RCC 7860 (cell line): ENCODE data around the gene USP46.
A peak's percentile ranks its signal among the peaks of the same experiment; 100 is the strongest.

Experiments used
- DNase-seq: peaks from one replicate; pipeline ENCODE4 v3.0.0-alpha.2; 2015; ENCODE audit warnings: low spot score
- FAIRE-seq: peaks from 2 replicates; lab custom pipeline; 2012; peaks lifted over from hg19 to GRCh38; lab: Jason Lieb, UNC

Gene USP46, protein sequence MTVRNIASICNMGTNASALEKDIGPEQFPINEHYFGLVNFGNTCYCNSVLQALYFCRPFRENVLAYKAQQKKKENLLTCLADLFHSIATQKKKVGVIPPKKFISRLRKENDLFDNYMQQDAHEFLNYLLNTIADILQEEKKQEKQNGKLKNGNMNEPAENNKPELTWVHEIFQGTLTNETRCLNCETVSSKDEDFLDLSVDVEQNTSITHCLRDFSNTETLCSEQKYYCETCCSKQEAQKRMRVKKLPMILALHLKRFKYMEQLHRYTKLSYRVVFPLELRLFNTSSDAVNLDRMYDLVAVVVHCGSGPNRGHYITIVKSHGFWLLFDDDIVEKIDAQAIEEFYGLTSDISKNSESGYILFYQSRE

DNA sequence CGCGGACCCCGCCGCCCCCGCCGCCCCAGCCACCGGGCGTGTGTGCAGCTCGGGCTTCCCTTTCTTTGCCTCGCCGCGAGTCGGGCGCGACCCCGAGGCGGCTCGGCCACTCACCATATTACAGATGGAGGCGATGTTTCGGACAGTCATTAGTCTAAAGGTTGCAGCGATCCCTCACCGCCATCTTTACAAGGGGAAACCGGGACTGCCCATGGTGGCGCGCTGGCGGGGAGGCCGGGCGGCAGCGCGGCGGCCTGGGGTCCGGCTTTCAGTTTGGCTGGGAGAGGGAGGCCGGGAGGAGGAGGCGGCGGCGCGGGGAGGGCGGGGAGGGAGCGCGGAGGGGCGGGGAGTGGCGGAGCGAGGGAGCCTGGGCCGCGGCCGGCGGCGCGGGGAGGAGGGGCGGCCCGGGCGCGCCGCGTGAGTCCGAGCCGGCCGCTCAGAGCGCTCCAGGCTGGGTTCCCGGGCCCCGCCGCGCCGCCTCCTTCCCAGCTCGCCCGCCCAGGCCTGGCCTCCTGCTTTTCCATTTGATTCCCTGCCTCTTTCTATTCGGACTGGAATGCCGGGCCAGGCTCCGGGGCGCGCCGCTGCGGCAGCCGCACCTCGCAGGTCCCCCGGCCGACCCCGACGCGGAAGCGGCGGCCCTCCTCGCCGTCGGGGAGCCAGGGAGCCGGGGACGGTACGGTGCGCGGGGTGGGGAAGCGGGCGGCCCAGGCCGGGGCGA, at the start of gene USP46:
Gene USP46 (minus strand): TSS at position 301 of the 721 bp plus-strand sequence. CDS start 151 bp downstream, at position 150.
- peak; percentile 35 for DNase-seq

DNA sequence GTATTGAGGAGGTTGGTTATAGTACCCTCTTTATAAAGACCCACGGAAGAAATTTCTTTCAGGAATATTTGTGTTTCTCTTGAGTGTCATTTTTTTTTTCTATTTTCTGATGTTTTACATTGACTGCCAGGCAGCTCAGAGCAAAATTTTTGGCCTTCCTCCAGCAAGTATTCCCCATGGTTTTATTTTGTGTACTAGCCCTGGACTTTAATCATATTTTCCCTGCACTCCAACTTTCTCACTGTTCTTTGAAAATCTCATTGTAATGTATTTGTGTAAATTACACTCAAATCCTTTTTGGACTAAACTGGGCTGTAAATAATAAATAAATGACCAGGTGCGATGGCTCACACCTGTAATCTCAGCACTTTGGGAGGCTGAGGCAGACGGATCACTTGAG, 45.6 kb upstream of the USP46 start:
- FAIRE-seq (no peak), DNase-seq (no peak)

More for the DNA sequence above, at the start of gene USP46:
- FAIRE-seq, result no peak

DNA sequence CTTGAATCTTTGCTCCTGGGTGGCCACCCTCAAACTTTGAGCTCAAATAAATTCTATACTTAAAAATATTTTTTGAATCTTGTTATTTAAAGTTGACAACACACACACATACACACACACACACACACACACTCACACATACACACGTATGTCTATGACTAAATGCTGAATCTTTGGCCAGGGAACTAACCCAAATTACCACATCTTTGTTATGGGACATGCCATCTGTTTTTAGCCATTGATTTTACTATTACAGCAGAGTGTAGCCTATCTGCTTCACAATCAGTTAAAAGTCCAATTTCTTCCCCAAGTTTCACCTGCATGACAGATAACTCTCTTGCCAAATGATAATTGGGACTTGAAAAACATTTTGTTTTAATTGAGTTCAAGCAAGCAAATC, 45.0 kb upstream of the USP46 start:
- no peak for DNase-seq
- no peak for FAIRE-seq

DNA sequence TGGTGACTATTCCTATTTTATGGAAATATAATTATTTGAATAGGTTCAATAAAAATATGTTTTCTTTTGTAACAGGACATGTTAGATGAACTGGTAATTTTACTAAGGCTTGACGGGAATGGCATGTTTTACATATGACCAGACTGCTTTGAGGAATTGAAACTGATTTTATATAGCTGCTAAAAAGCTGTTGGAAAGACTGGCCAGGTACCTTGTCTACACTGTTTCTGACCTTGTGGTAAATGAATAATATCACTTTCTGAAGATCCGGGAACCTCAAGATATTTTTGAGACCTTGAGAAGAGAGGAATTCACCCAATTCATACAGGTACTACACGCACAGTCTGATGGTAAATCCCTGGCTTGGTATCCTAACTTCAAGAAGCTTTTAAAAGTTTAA, 42.1 kb upstream of the USP46 start:
- no peak for FAIRE-seq
- no peak for DNase-seq

DNA sequence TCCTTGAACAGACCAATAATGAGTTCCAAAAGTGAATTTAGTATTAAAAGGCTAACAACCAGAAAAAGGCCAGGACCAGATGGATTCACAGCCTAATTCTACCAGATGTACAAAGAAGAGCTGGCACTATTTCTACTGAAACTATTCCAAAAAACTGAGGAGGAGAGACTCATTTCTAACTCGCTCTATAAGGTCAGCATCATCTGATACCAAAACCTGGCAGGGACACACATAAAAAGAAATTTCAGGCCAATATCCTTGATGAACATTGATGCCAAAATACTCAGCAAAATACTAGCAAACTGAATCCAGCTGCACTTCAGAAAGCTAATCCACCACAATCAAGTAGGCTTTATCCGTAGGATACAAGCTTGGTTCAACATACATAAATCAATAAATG, 35.8 kb upstream of the USP46 start:
- no peak for FAIRE-seq
- DNase-seq, result no peak

DNA sequence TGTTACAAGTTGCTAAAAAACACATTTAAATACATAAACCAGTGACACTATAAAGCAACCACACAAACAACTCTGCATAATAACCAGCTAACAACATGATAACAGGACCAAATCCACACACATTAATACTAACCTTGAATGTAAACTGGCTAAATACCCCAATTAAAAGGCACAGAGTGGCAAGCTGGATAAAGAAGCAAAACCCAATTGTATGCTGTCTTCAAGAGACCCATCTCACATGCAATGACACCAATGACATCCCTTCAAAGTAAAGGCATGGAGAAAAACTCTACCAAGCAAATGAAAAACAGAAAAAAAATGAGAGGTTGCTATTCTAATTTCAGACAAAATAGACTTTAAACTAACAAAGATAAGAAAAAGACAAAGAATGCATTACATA, 34.4 kb upstream of the USP46 start:
- DNase-seq, result no peak
- no peak for FAIRE-seq

DNA sequence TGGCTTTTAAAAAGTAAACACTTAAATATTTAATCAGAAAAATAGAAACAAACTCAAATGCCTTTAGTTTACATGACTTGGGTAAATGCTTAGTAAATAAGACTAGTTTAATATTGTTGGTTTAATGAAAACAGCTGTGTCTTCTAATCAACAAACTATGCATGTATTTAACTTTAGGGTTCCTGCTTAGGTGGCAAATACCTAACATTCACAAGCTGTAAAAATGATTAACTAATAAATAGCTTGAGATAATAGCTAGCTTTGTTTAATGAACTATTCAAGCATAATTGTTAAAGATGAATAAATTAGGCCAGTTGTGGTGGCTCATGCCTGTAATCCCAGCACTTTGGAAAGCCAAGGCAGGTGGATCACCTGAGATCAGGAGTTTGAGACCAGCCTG, 30.0 kb upstream of the USP46 start:
- FAIRE-seq (no peak), DNase-seq (no peak)

DNA sequence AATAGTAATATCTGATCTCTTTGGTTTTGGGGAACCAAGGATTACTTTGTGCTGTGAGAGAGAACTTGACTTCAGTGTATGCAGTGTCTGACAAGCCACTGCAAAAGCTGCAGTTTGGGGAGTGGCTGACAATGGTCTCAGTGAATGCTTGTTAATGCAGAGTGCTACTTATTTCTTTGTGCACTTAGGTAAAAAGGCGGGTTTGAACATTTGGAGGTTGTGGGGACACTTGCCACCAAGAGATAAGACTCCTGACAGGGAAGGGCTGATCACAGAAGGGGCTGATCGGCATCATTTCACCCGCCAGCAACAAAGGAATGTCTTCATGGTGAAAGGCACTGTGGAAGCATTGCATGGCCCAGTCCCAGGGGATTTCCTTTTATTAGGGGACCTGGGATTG, 28.6 kb upstream of the USP46 start:
- no peak for DNase-seq
- no peak for FAIRE-seq

DNA sequence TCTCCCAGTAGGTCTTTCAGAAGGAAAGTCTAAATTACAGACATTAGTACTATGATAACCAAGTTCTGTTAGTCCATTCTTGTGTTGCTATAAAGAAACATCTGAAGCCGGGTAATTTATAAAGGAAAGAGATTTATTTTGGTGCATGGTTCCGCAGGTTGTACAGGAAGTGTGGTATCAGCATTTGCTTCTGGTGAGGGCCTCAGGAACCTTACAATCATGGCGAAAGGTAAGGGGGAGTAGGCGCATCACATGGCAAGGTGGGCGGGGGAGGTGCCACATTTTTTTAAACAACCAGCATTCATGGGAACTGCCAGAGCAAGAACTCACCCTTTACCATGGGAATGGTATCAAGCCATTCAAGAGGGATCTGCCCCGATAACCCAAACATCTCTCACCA, 26.2 kb upstream of the USP46 start:
- FAIRE-seq, result no peak

DNA sequence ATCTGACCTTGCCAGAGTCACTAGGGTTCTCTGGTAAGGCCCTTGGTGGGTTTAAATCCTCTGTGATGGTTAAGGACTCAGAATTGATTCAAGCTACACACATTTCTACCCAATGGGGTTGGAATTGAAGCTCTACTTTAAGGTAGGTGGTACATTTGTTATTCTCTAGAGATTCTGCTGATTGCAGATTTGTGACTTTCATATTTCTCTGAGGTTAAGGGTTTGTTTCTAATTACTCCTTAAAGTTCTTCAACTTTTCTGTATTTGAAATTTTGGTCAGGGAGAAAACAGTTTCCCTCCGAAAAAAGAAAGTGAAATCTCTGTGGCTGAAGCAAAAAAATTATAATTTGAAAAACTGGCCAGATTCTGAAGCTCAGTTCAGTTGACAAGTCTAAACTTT, 25.8 kb upstream of the USP46 start:
- DNase-seq, result no peak
- no peak for FAIRE-seq

More for the DNA sequence above, 26.2 kb upstream of the USP46 start:
- DNase-seq, result no peak

DNA sequence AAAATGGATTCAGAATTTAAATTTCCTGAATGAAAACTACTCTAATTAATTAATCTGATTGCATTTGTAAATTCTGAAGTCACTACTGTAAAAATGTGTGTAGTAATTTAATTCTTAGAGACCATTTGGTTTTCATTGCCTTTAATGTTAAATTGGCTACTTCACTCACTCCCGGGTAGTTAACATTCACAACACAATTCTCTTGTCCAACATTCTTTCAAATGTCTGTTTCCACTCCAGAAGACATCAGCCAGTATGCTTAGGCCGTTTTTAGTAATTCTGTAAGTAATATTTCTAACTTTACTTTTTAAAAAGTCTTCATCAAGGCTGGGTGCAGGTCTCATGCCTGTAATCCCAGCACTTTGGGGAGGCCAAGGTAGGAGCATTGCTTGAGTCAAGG, 21.3 kb upstream of the USP46 start:
- no peak for DNase-seq
- no peak for FAIRE-seq

DNA sequence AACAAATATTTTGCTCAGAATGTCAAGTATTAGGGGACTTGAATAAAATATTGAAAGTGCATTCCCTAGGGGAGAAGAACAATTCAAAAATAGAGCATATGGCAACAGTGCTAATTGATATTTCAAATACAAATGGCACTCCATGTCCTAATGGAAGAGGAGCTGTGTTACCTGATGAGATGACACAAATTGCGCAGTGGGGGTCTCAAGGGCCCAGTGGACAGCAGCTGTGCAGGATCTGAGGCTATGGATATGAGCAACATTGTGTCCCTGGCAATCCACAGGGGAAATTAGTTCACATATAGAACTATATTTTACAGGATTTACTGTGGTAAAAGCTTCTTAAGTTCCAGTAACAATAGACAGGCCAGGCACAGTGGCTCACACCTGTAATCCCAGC, 17.4 kb upstream of the USP46 start:
- FAIRE-seq (no peak), DNase-seq (no peak)

DNA sequence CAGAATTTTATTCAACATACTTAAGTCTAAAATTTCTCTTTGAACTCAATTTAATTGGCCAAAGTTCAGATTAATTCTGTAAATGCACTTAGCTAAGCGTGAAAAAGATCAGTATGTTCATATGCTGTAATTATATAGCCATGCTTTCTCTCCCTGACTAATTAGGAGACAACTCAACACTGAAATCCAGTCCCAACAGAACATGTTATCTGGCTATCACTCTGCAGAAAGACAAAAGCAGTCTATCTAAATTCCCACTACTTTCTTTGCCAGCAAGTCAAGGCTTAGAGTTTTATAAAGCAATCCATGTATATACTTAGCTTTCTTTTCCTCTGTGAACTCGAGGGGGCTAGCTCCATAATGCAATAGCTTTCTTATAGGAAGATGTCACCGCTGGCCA, 16.0 kb upstream of the USP46 start:
- DNase-seq, result no peak
- no peak for FAIRE-seq

DNA sequence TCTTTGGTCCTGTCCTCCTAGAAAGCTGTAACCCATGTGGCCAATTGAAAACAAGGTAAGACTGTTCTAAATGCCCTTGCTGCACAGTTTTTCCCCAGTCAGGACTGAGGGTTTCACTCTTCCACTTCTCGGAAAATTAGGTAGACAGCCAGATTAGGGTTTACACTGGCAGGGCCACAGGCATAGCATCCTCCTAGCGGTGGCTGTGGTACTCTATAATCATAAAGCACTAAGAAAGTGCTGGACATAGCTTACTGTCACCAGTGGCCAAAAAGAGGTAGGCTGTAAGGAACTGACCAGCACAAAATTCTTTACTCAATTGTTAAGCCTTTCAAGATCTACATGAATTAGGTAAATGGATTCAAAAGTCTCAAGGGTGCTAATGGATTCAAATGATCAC, 11.6 kb upstream of the USP46 start:
- no peak for FAIRE-seq
- DNase-seq, result no peak

DNA sequence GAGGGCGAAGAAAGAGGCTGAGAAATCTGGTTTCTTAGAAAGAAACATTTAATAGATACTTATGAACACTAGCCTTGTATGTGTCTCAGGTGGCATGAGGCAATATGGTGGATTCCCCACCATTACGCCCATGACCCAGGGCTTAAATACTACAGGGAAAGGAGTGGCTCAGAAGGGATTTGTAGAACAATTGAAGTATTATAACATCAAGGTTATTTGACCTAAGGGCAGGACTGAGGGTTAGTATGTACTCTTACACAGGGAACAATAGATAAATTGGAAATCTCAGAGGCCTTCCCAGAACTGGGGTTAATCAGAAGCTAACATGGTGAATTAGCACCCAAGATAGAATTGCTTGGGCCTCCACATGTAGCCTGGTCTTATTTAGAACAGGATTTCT, 11.0 kb upstream of the USP46 start:
- no peak for FAIRE-seq

DNA sequence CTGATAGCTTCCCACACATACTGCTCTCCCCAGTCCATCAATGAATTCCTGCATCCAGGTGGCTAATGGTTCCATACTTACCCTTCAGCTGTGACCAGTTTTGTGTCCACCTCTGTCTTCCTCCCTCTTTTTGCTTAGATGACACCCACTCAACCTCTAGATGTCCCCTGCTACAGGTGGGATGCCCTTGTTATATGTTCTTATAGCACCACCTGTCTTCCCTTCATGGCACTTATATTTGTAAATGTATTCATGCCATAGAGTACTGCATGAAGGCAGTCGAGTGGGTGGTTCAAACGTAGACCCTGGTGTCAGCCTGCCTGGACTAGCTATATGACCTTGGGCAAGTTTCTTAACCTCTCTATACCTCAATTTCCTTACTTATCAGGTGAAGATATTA, 6.5 kb upstream of the USP46 start:
- FAIRE-seq (no peak), DNase-seq (peak; percentile 36)

More for the DNA sequence above, 11.0 kb upstream of the USP46 start:
- DNase-seq, result no peak

DNA sequence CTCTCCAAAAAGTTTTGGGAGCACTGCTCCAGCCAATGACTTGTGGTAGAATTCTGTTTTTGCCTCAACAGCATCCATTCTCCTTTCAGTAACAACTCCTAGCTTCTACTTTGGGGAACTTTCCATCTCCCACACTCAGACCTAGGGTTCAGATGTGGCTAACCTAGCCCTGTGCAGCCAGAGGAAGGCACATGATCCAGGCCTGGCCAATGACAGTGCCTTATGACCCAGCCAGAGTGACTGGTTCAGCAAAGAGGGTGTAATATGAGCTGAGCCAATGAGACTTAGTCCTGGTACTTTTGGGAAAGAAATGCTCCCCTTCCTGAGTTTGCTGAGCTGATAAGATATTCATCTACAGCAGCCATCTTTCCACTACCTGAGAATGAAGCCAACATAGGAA, 5.4 kb upstream of the USP46 start:
- DNase-seq (no peak), FAIRE-seq (no peak)

DNA sequence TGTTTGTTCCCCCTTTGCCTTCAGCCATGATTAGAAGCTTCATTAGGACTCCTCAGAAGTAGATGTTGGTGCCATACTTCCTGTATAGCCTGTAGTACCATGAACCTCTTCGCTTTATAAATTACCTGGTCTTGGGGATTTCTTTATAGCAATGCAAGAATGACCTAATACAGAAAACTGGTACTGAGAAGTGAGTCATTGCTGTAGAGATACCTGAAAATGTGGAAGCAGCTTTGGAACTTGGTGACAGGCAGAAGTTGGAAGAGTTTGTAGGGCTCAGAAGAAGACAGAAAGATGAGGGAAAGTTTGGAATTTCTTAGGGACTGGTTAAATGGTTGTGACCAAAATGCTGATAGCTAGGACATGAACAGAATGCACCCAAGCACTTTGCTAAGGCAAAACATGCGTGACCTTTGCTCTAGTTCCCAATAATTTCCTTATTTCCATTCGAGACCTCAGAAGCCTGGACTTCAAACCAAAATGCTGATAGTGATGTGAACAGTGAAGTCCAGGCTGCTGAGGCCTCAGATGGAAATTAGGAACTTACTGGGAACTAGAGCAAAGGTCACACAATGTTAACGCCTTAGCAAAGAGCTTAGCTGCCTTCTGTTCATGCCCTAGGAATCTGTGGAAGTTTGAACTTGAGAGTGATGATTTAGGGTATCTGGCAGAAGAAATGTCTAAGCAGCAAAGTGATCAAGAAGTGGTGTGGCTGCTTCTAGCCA, 3.0 kb upstream of the USP46 start:
- FAIRE-seq (no peak), DNase-seq (no peak)

DNA sequence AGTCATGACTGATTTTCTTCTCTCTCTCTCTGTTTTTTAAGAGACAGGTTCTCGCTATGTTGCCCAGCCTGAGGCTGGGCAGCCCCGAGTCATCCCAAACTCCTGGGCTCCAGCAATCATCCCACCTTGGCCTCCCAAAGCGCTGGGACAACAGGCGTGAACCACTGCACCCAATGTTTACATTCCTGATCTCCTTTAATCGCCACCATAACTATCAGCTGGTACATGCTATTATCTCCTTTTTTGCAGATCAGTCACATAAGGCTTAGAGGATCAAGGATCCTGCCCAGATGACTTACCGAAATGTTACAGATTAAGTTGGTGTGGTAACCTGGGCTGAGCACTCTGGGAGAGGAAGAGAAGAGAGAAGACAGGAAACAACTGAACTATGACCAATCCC, 1.5 kb upstream of the USP46 start:
- FAIRE-seq, result no peak
- no peak for DNase-seq

DNA sequence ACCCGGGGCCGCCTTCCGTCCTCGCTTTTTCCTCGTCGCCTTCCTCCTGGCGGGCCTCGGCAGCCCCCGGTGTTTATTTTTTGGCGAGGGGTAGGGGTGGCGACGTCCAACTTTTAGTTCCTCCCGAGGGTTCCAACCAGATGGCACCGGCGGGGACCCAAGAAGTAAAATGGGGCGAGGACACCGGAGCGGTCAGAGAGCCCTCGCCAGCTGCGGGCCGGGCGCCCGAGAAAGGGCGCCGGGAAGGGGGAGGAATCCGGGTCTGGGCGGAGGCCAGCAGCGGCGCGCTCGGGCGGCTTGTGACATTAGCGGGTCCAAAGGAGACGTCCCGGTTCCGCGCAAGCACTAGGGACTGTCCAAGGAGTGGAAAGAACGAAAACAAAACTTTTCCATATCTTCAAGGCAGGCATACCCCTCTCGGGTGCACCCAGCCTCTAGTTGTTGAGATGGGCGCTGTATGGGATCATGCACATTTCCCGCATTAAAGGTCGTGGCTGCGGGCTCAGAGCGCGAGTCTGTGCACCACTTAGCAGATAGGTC, 691 bp upstream of the USP46 start:
- DNase-seq (no peak), FAIRE-seq (no peak)

DNA sequence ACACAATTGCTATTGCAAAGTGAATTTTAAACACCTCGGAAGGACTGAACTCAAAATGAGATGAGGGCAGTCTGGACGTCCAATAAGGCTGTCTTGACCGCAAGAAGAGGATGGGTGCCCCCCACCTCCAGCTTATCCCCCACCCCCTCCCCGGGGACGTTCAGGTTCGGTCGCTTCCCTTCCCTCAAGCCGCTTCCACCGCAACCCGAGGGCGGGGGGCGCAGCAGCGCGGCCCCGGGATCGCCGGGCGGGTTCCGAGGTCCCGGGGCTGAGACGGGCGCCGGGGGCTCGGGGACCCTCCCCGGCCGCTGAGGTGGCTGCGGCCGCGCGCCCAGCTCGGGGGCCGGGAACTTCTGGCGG, 480 bp downstream of the USP46 start:
- DNase-seq, result no peak

More for the DNA sequence above, 480 bp downstream of the USP46 start:
- no peak for FAIRE-seq
